GM18868 (cell line): ENCODE data around the gene GFPT1.
"Not testable (repeated sequence)": the region's sequence is repeated elsewhere in the genome, so short reads cannot be mapped to it uniquely, and the experiment has no call there.

Experiments
- ATAC-seq: cut with Tn5 transposase; IDR thresholded peaks from one replicate; pipeline ENCODE4 v1.9.1; 2021; ENCODE audit warnings: mild to moderate bottlenecking, moderate library complexity; ENCODE audit not compliant: unreplicated experiment

The GFPT1 gene

DNA sequence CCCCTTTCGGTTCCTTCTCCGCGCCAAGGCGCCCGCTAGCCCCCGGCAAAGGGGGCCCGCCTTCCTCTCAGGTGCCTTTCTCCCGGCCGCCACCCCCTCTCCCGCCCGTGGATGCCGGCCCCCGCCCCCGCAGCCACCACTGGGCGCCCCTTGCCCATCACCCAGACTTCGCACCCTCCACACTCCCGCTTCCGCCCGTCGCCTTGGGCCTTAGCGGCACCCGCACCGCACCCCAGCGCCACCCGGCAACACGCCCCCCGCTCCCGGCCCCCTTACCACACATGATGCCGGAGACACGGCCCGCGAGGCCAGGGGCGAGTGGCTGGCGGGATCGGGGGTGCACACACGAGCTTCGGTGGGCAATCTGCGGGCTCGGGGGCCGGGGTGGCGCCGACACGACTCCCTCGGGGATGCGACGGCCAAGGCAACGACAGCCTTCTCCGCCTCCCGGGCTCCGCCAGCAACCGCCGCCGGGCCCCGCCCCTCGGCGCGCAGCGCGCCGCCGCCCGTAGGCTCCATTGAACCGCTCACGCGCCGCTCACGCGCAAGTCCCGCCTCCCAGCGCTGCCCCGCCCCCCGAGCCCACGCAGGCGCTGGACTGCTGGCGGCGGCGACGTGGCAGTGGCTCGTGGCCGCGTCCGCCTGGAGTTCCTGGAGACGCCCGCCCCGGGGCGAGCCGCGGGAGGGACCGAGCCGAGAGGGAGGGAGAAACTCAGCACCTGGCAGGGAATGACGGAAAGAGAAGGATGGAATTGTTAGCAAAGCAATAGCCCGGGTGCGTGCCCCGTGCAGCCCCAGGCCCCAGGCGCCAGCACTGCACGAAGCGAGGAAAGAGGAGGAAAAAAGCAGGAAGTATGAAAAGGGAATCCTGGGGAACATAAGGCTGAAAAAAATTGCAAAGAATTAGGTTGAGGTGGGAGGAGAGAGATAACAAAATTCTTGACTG lies at the start of gene GFPT1:
GFPT1 (minus strand) TSS at position 439 of the 946 bp plus-strand sequence; CDS start at position 283, 156 bp downstream.
- ATAC-seq: peak; percentile 86

DNA sequence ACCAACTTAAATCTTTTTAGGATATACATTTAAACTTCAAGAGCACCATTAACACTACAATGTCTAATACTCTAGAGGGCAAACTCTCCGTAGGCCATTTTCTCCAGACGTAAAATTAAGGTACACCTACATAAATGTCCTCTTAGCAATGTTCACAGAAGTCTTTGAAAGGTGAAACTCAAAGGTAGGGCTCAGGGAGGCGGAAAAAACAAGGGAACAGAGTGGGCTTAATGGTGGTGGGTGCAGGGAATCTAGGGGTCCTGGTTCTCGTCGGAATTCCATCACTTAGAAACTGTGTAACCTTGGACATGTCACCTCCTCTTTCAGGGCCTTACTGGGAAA lies 49.5 kb upstream of the GFPT1 start:
- peak; percentile 1 for ATAC-seq

DNA sequence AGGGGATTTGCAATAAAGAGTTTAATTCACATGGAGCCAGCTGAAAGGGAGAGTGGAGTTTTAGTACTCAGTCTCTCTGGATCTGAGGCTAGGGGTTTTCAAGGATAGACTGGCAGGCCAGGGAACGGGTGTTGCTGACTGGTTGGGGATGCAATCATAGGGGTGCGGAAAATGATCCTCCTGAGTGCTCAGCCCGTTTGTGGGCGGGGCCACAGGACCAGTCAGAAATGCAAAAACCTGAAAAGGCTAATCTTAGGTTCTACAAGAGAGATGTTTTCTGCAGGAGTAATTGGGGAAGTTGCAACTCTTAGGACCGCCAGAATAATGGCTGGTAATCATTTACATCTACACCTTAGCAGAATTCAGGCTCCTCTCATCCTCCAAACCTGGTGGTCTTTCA lies 47.7 kb upstream of the GFPT1 start:
- ATAC-seq: no peak

DNA sequence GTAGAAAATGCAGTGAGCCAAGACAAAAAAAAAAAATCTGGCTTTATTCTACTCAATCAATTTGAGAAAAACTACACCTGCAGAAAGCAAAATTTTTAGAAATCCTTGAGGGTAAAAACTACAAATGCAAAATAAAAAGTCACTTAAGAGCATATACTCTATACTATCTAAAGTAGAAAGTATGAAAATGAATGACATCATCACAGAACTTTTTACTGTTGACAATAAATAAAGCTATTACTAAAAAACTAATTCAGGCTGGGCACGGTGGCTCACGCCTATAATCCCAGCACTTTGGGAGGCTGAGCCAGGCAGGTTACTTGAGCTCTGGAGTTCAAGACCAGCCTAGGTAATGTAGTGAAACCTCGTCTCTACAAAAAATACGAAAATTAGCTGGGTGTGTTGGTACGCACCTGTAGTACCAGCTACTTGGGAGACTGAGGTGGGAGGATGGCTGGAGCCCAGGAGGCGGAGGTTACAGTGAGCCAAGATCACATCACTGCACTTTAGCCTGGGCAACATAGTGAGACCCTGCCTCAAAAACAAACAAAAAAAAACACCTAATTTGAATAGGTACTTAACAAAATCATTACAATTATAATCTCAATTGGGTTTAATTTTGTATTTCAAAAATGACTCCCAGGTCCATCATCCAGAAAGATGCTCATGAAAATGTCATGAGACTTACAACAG lies 42.6 kb upstream of the GFPT1 start:
- ATAC-seq: no peak

DNA sequence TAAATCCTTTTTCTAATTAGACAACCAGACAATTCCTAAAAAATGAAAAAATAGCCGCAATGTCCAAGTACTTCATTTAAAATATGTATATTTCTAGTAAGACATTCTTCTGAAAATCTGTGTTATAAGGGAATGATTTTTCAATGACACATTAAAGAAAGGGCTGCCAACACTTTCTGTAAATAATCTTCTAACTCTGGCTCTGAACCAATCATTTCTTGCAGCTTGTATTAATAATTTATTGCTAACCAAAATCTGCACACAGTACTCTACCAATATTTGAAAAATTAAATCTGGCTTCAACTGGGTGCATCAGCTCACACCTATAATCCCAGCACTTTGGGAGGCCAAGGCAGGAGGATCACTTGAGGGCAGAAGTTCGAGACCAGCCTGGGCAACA lies 42.0 kb upstream of the GFPT1 start:
- no peak for ATAC-seq

DNA sequence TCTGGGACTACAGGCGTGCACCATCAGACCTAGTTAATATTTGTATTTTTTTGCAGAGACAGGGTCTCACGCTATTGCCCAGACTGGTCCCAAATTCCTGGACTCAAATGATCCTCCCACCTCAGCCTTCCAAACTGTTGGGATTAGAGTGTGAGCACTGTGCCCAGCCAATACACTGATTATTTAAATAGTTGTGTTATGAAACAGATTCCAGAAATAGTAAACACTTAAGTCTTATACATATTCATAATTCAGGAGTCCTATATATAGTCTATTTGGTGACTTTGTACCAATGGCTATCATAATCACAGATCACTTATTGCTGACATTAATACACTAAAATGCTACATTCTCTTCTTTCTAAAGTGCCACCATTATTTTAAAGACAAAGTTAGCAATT lies 37.4 kb upstream of the GFPT1 start:
- no peak for ATAC-seq

DNA sequence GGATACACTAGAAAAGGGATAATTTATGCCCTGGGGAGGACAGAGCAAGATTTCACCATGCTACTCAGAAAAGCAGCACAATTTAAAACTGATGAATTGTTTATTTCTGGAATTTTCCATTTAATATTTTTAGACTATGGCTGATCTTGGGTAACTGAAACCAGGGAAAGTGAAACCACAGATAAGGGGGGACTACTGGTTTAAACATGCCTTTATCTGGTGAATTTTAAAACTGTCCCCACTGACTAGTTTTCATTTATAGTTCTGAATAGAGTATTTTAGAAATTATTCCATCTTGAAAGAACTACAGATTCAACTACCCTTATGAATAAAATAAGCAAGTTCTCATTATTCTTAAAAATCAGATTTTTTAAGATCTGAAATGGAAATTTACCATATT lies 35.2 kb upstream of the GFPT1 start:
- ATAC-seq: no peak

DNA sequence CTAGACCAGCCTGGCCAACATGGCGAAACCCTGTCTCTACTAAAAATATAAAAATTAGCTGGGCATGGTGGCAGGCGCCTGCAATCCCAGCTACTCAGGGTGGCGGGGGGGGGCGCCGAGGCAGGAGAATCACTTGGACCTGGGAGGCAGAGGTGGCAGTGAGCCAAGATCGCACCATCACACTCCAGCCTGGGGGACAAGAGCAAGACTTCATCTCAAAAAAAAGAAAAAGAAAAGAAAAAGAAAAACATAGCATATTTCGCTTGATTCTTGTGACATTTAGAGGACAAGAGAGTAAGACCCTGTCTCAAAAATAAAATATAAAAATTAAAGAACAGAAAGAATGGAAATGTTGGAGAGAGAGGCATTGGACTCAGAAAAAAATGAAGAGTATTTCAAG lies 32.1 kb upstream of the GFPT1 start:
- not testable (repeated sequence) for ATAC-seq

DNA sequence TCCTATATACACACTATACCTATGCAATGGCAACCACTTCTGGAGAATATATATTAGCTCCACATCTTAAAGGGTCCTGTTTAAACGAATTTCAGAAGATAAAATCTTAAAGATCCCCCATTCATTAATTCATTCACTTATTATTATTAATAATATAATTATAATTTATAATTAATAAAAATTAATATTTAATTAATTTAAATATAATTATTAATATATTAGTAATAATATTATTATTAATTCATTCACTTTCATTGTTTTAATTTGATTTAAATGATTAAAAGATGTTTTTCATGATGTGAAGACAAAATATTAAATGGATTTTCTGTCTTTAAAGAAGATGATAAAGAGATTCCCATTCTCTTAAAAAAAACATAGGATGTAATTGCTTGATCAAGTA lies 29.1 kb upstream of the GFPT1 start:
- ATAC-seq: no peak

DNA sequence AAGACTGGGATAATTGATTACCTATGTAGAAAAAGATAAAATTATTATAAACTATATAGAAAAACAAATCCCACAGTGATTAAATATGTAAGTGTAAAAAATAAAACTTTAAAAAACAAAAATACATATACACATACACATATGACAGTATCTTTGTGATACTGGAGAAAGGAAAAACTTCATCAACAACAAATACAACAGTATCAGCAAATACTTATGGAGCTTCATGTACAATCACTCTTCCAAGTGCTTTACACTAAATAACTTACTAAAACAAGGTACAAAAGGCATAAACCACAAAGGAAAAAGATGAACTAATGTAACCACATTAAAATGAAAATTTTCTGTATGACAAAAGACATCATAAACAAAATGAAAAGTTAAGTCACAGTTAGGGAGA lies 24.1 kb upstream of the GFPT1 start:
- no peak for ATAC-seq

DNA sequence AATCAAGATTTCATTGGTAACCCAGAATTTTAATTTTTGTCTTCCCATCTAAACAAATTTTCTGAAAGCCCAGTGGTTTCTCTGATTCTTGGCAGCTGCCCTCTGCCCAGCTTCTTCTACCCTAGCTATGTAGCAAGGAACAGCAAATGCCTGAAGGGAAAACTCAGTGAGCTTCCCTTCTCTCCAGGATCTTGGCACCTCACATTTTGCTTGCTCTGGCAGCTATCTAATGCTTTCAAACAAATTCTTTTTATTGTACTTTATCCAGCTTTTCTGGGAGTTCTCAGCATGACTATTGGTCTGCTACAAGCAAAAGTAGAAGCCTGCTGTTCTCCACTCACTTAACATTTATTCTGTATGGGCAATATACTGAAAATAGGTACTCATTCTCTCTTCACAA lies 18.3 kb upstream of the GFPT1 start:
- no peak for ATAC-seq

DNA sequence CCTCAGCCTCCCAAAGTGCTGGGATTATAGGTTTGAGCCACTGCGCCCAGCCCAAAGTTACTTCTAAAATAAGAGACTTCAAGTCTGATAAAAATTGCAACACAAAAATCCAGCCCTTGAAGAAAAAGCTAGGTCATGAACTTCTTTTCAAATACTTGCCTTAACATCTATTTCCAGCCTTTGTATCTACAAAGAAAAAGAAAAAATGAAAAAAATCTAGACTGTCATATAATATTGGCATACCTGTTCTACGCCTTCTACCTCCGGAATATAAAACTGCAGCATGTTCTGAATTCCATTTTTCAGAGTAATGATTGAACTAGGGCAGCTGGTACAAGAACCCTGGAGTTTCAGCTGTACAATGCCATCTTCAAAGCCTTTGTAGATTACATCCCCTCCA lies 13.1 kb upstream of the GFPT1 start:
- ATAC-seq: no peak

DNA sequence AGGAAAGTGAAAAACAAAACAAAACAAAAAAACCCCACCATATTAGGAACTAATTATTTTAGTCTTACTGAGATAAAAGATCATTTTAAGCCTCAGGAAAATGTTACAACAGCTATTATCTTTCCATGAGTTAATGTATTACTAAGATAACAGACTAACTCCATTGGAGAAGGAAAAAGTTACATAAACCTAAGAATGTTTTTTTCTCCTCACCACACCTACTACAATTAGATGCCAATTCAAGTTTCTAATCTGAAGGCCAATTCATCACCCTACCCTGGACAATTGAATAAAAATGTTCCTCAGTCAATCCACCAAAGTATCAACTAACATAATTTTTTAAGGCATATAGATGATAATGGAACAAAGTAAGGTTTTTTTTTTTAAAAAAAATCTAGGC lies 10.2 kb upstream of the GFPT1 start:
- no peak for ATAC-seq

DNA sequence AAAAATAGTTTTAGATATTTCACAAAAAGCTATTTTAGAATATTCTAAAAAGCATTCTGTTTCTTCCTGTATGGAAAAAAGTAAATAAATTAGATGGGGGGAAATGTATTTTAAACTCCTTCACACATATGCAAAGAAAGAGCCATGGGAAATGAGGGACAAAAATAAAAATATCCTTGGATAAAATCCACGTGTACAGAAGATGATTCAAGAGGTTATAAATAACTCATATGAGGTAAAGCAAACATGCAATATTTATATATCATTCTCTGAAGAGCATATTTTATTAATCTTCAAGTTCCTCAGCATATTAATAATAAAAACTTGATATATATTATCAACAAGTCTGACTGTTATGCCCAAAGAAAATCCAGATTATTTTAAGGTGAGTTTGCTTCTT lies 8.8 kb upstream of the GFPT1 start:
- no peak for ATAC-seq

DNA sequence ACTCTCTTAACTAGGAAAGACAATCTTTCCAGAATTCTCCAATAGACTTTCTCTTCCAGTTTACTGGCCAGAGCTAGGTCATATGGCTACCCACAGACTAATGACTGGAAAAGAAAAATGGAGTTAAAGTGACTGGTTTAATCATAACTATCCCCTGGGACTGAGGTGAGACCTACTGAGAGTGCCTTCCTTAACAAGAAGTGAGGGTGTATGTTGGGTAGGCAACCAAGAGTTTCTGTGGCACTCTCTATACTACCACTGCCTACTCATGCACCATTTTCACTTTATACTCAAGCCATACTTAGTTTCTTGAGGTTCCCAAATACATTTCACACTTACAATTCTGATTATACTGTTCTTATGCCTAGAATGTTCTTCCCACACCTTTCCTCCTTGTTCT lies 6.9 kb upstream of the GFPT1 start:
- ATAC-seq: no peak

DNA sequence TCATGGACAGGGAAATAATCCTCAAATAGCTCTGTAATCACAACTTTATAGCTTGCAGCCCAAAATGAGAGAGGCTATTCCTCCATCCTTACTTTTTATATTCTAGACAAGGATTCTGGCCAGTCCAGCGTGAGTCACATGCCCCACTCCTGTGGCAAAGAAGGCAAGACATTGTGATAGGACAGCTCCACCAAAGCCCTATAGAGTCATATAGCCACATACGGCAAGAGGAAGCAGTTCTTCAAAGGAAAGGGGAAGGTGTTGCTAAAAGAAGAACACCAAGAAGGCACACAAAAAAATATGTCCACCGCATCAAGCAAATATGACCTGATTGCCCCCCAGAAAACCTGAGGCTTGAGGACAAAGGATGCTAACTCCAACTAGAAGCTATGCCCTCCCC lies 3.4 kb upstream of the GFPT1 start:
- no peak for ATAC-seq

DNA sequence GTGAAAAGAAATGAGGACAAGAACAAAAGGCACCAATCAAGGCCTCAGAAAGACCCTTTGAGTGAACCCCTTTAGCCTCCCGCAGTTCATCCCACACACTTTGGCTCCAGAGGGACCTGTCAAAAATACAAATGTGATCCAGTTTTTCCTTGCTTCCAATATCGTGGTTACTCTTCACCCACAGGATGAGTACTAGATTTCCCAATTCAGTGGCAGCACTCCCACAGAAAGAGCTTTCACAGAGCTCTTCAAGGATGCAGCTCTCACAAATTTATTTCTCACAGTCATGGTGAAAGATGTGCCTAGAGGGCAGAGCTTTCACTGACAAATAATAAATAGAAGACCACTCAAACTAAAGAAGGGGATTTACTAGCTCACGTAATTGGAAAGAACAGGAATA lies 3.0 kb upstream of the GFPT1 start:
- ATAC-seq: no peak

DNA sequence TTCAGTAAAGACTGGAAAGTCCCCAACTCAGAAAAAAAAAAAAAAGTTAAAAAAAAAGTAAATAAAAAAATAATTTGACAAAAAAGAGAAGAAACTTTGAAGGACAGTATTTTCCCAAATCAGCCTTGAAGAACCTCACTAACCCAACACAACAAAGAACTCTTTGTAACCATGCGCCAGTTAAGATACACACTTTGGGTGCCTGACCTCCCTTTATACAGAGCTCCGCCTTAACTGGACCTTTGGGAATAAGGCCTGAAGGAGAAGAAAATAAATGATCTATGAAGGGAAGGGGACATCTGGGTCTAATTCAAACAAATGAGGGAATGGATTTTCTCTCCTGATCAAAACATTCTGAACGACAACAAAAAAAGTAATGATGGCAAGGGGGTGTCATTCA lies 2.2 kb upstream of the GFPT1 start:
- ATAC-seq: no peak

DNA sequence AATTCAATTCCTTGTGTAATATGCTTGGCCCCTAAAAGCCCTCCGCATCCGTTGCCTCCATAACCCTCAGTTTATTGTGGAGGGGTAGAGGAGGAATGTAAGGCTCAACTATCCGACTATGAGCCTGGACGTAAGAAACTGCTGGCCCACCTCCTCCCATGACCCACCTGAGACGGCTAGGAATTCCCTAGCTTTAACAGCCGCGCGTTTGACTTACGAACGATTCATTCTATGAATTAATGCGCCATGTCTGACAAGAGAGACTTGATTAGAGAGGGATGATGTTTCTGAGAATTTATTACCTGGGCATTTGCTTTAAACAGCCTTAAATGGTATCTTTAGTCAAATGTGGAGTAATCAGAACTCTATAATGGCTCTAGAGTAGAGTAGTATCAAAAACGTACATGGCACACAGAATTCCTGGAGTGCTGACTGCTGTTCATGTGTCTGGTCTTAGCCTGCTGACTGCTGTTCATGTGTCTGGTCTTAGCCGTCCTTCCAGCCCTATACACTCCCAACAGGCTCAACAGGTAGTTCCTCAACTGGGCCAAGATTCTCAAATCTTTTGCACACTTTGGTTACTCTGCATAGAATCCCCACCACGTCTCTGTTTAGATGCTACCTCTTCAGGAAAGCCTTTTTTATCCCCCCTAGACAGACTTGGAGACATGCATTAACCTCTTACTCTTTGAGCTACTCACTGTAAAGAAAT lies 899 bp upstream of the GFPT1 start:
- ATAC-seq: no peak

DNA sequence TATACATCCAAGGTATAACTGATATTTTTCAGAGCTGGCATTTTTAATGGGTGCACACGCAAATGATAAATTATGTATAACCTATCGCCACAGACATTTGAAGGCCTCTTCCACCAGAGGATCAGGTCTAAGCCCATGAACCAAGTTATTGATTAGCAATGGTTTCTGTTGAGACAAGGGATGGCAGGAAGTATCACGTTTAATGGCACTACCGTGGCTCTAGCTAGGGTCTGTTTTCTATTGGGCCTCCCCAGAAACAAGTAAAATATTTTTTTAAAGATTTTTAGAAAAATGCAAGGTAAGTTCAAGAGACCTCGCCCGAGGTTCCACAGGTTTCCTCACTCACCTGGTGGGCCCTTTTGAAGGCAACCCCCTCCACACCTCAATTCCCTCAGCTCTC lies 667 bp downstream of the GFPT1 start:
- ATAC-seq: no peak

DNA sequence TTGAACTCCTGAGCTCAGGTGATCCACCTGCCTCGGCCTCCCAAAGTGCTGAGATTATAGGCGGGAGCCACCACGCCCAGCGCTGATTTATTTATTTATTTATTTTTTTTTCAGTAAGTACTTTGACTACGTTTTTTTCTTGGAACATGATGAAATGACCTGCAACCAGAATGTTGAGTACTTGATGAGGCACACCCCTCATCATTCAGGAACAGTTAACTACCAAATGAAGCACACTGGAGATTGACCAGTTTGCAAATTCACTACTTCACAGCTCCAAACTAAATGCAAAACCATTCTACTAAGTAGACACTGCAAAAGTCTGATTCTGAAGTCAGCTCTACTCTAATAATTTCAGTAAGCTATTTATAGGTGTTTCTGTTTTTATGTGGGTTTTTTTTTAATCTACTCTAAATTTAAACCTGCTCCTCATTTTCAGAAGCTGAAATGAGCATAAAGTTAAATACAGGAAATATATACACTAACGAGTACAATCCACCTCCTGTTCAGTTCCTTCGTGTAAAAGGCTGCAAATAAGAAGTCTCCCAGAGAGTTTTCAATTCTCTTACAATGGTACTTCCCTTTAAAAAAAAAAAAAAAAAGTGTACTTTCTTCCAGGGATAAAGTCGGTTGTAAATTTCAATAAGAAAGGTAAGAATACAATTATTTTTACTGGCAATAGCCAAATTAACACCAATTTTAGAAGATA lies 1.4 kb downstream of the GFPT1 start:
- no peak for ATAC-seq
